ENCODE data around the gene TPK1.

- no peak for TF ChIP-seq POLR2A (IDR thresholded peaks at IDR 0.05)
- no peak for TF ChIP-seq CTCF (IDR thresholded peaks at IDR 0.05)
- no peak for TF ChIP-seq POLR2AphosphoS5 (IDR thresholded peaks at IDR 0.05)
Observed at GRCh38 chr7:144676492-144676891, 159.4 kb downstream of the TPK1 start.

Data from upper lobe of left lung (tissue), 4 donors.